Right lobe of liver (tissue), 6 donors: Measurements from ENCODE around the gene CACNA2D1. TPM values are rescaled to one million over a fixed set of nuclear protein-coding genes. Genes with fewer than 3 reads are reported as not detected.

Source experiments
- ATAC-seq, 4 donors: fragments of 200-7000 bp; cut with Tn5 transposase; one replicate each; pipeline ENCODE4 v1.9.1; 2020; ENCODE audit warnings: mild to moderate bottlenecking in 4 of 4, moderate library complexity in 4 of 4
- DNase-seq, 3 donors: peaks; one replicate each; pipeline ENCODE4 v3.0.0-alpha.2; 2020
- H3K27ac ChIP-seq, 3 donors: fragments of 200-600 bp; one replicate each; pipeline ENCODE4 v1.8.0; 2022
- H3K27me3 ChIP-seq, 2 donors: fragments of 200-600 bp; one replicate each; pipeline ENCODE4 v1.8.0; 2022
- H3K36me3 ChIP-seq, 4 donors: fragments of 200-600 bp; sonication (generic) in 1 of 4; one replicate each; pipeline versions ENCODE4 v1.5.1 to v1.8.0; 2017 to 2022; ENCODE audit warnings: control low read depth in 1 of 4
- H3K4me1 ChIP-seq, 4 donors: fragments of 200-600 bp; sonication (generic) in 1 of 4; one replicate each; pipeline versions ENCODE4 v1.5.1 to v1.8.0; 2017 to 2022; ENCODE audit warnings: control low read depth in 1 of 4
- H3K4me3 ChIP-seq, 3 donors: fragments of 200-600 bp; one replicate each; pipeline ENCODE4 v1.8.0; 2022
- H3K9me3 ChIP-seq, 4 donors: fragments of 200-600 bp; sonication (generic) in 1 of 4; one replicate each; pipeline versions ENCODE4 v1.5.1 to v1.8.0; 2017 to 2022; ENCODE audit warnings: control low read depth in 1 of 4
- CTCF ChIP-seq, 4 donors: fragments of 200-600 bp in 3 of 4; fragments of 450-650 bp in 1 of 4; IDR thresholded peaks; one replicate each; pipeline versions ENCODE4 v1.5.1 to v1.8.0; 2016 to 2022; ENCODE audit warnings: antibody characterized with exemption in 4 of 4, mild to moderate bottlenecking in 2 of 4
- POLR2A ChIP-seq: fragments of 450-650 bp; IDR thresholded peaks from one replicate; pipeline ENCODE4 v1.6.1; 2017; ENCODE audit warnings: antibody characterized with exemption, mild to moderate bottlenecking
- WGBS: methylation state at CpG from one replicate; pipeline ENCODE4 v1.1.6; 2018; ENCODE audit warnings: low coverage, low lambda C conversion rate; ENCODE audit not compliant: insufficient coverage; ENCODE audit errors: missing lambda C conversion rate; 5-methylcytosine and 5-hydroxymethylcytosine counted together
- intact Hi-C, 2 donors: fragments of 100-400 bp; cut with DNase I; formaldehyde crosslinking; loops; one replicate each; pipeline versions ENCODE4 v1.11.2 to v1.14.1; 2022
- total RNA-seq, 6 experiments: library from RNA; depleted of rRNA in 2 of 6; stranded (reverse); fragments of >200 nt in 2 of 6; fragmentation: NEBNext Ultra II Directional in 3 of 6; extraction: Animal tissue kit (Norgen Biotek cat#: 25700) in 3 of 6; gene quantifications; one replicate each; pipeline versions ENCODE4 v1.1.0 to v1.2.4, GENCODE V29; 2016 to 2023
- donor health status: DM: no; HTN: yes; CAD: no.
- donor health status: DM: no; HTN: no; CAD: no.
- donor health status: DM: no; HTN: no; CAD: no.
- donor health status: DM: no; HTN: yes; CAD: no.
- donor health status: DM: no; HTN: yes; CAD: no.

The CACNA2D1 gene
- total RNA-seq, 6 experiments from 2014 or later = 1.3 to 6.0 (median 2.2) TPM

- 9% methylated on average over 1 of the region's 1 CpG for WGBS
- intact Hi-C loops = no loop called here
- Histone ChIP-seq H3K4me3 (no peak overlapping the region), H3K9me3 (no peaks in the 10 kb centered on the region), H3K36me3 (no peaks in the 10 kb centered on the region), H3K4me1 (no peaks in the 10 kb centered on the region), H3K27ac (no peak overlapping the region), H3K27me3 (no peaks in the 10 kb centered on the region)
- TF ChIP-seq POLR2A (no peak), CTCF (IDR thresholded peaks at IDR 0.05) (no peak)
- no peak for ATAC-seq
- DNase-seq = no peak
Observed at GRCh38 chr7:82293467-82293866, 150.1 kb downstream of the CACNA2D1 start.

- TF ChIP-seq CTCF (IDR thresholded peaks at IDR 0.05) (no peak), POLR2A (no peak)
- DNase-seq (no peak), ATAC-seq (no peak)
- H3K36me3 ChIP-seq = no peaks in the 10 kb centered on the region
- no peak overlapping the region for H3K4me3 ChIP-seq
- H3K4me1 ChIP-seq = no peaks in the 10 kb centered on the region
- H3K27me3 ChIP-seq = no peaks in the 10 kb centered on the region
- H3K27ac ChIP-seq = no peak overlapping the region
- 82% methylated on average over 1 of the region's 1 CpG for WGBS
- intact Hi-C loops = no loop called here
- no peaks in the 10 kb centered on the region for H3K9me3 ChIP-seq
Observed at GRCh38 chr7:82291931-82292330, 151.6 kb downstream of the CACNA2D1 start.

- H3K36me3 ChIP-seq = no peaks in the 10 kb centered on the region
- H3K9me3 ChIP-seq = no peaks in the 10 kb centered on the region
- DNase-seq (no peak), ATAC-seq (no peak)
- no peaks in the 10 kb centered on the region for H3K27me3 ChIP-seq
- H3K4me1 ChIP-seq = no peaks in the 10 kb centered on the region
- H3K27ac ChIP-seq = no peak overlapping the region
- TF ChIP-seq CTCF (IDR thresholded peaks at IDR 0.05) (no peak), POLR2A (no peak)
- WGBS = 49% methylated on average over 2 of the region's 2 CpGs
- no peak overlapping the region for H3K4me3 ChIP-seq
- intact Hi-C loops = no loop called here
Observed at GRCh38 chr7:82289889-82290288, 153.7 kb downstream of the CACNA2D1 start.

- intact Hi-C loops = no loop called here
- DNase-seq = no peak
Observed at GRCh38 chr7:82289152-82289535, 154.4 kb downstream of the CACNA2D1 start.

More at GRCh38 chr7:82289152-82289535, 154.4 kb downstream of the CACNA2D1 start:
- no peaks in the 10 kb centered on the region for H3K27me3 ChIP-seq
- no peak for ATAC-seq
- no peak overlapping the region for H3K4me3 ChIP-seq
- no peak overlapping the region for H3K27ac ChIP-seq
- no peaks in the 10 kb centered on the region for H3K9me3 ChIP-seq
- H3K36me3 ChIP-seq = no peaks in the 10 kb centered on the region
- no peaks in the 10 kb centered on the region for H3K4me1 ChIP-seq
- WGBS = 68% methylated on average over 2 of the region's 2 CpGs
- no peak for TF ChIP-seq CTCF (IDR thresholded peaks at IDR 0.05)
- no peak for TF ChIP-seq POLR2A
